ENCODE data around the gene AKAP13.
"Not testable (repeated sequence)": the region's sequence is repeated elsewhere in the genome, so short reads cannot be mapped to it uniquely, and the experiment has no call there.

The AKAP13 gene

GRCh38 chr15:85532689-85533088 is 152.3 kb downstream of the AKAP13 start:
- no peak for DNase-seq (ENCODE audit: low read depth, low spot score)

GRCh38 chr15:85534031-85534430 is 153.6 kb downstream of the AKAP13 start:
- DNase-seq (ENCODE audit: low read depth, low spot score): no peak

- not testable (repeated sequence) for DNase-seq (ENCODE audit: low read depth, low spot score)
Measured at GRCh38 chr15:85535533-85536330, 155.3 kb downstream of the AKAP13 start.

GRCh38 chr15:85536341-85536740 is 155.9 kb downstream of the AKAP13 start:
- no peak for DNase-seq (ENCODE audit: low read depth, low spot score)

GRCh38 chr15:85539491-85539890 is 159.1 kb downstream of the AKAP13 start:
- no peak for DNase-seq (ENCODE audit: low read depth, low spot score)

GRCh38 chr15:85540085-85540797 is 159.8 kb downstream of the AKAP13 start:
- no peak for DNase-seq (ENCODE audit: low read depth, low spot score)

- no peak for DNase-seq (ENCODE audit: low read depth, low spot score)
Measured at GRCh38 chr15:85541744-85542143, 161.3 kb downstream of the AKAP13 start.

GRCh38 chr15:85542488-85542887 is 162.1 kb downstream of the AKAP13 start:
- no peak for DNase-seq (ENCODE audit: low read depth, low spot score)

GRCh38 chr15:85542895-85543331 is 162.5 kb downstream of the AKAP13 start:
- DNase-seq (ENCODE audit: low read depth, low spot score): no peak

- DNase-seq (ENCODE audit: low read depth, low spot score): no peak
Measured at GRCh38 chr15:85543741-85544155, 163.3 kb downstream of the AKAP13 start.

GRCh38 chr15:85545185-85545584 is 164.8 kb downstream of the AKAP13 start:
- no peak for DNase-seq (ENCODE audit: low read depth, low spot score)

- DNase-seq (ENCODE audit: low read depth, low spot score): no peak
Measured at GRCh38 chr15:85545752-85546151, 165.3 kb downstream of the AKAP13 start.

- no peak for DNase-seq (ENCODE audit: low read depth, low spot score)
Measured at GRCh38 chr15:85547386-85547785, 167.0 kb downstream of the AKAP13 start.

GRCh38 chr15:85550283-85550682 is 169.9 kb downstream of the AKAP13 start:
- no peak for DNase-seq (ENCODE audit: low read depth, low spot score)

- DNase-seq (ENCODE audit: low read depth, low spot score): no peak
Measured at GRCh38 chr15:85551221-85551832, 170.9 kb downstream of the AKAP13 start.

GRCh38 chr15:85554852-85555521 is 174.6 kb downstream of the AKAP13 start:
- no peak for DNase-seq (ENCODE audit: low read depth, low spot score)

GRCh38 chr15:85555875-85556617 is 175.6 kb downstream of the AKAP13 start:
- no peak for DNase-seq (ENCODE audit: low read depth, low spot score)

GRCh38 chr15:85556618-85556895 is 176.2 kb downstream of the AKAP13 start:
- DNase-seq (ENCODE audit: low read depth, low spot score): no peak

GRCh38 chr15:85557385-85557784 is 177.0 kb downstream of the AKAP13 start:
- no peak for DNase-seq (ENCODE audit: low read depth, low spot score)

GRCh38 chr15:85558848-85559247 is 178.4 kb downstream of the AKAP13 start:
- no peak for DNase-seq (ENCODE audit: low read depth, low spot score)

GRCh38 chr15:85559530-85559929 is 179.1 kb downstream of the AKAP13 start:
- DNase-seq (ENCODE audit: low read depth, low spot score): no peak

Data from activated CD4-positive, CD25-positive, alpha-beta regulatory T cell treated with anti-CD3 and anti-CD28 coated beads, Interleukin-2, amount 50 U/mL, for 16 hours (primary cell).